ENCODE data around the gene FIGNL1. TPM values are rescaled to one million over a fixed set of nuclear protein-coding genes. Genes with fewer than 3 reads are reported as not detected.

Gene FIGNL1
- total and polyA plus RNA-seq, 7 donors: 0.60 to 8.6 (median 6.9) TPM

- Histone ChIP-seq H3K9me3 (no peaks in the 10 kb centered on the region), H3K4me1 (no peaks in the 10 kb centered on the region), H3K27me3 (no peaks in the 10 kb centered on the region), H3K4me3 (no peak overlapping the region), H3K27ac (no peak overlapping the region), H3K36me3 (no peaks in the 10 kb centered on the region)
- intact Hi-C loops (cut with DNase I): loop anchor here (5.0 kb wide), 2 partner anchors 274 to 324 kb away; partner anchors contain the start of gene ZPBP
- DNase-seq: no peak
- TF ChIP-seq POLR2AphosphoS5 (IDR thresholded peaks at IDR 0.05) (no peak), EP300 (IDR thresholded peaks at IDR 0.05) (no peak), CTCF (IDR thresholded peaks at IDR 0.05) (no peak), POLR2A (IDR thresholded peaks at IDR 0.05) (no peak)
- WGBS, 2 donors: 60 to 71% methylated on average over 7 of the region's 7 CpGs
Measured at GRCh38 chr7:50416527-50417182, 33.5 kb downstream of the FIGNL1 start.

GRCh38 chr7:50415844-50416364 lies 34.2 kb downstream of the FIGNL1 start:
- WGBS, 2 donors: 58 to 60% methylated on average over 6 of the region's 6 CpGs
- TF ChIP-seq CTCF (IDR thresholded peaks at IDR 0.05) (no peak), POLR2AphosphoS5 (IDR thresholded peaks at IDR 0.05) (no peak), POLR2A (IDR thresholded peaks at IDR 0.05) (no peak), EP300 (IDR thresholded peaks at IDR 0.05) (no peak)
- no peaks in the 10 kb centered on the region for H3K36me3 ChIP-seq
- no peaks in the 10 kb centered on the region for H3K4me1 ChIP-seq
- H3K27me3 ChIP-seq: no peaks in the 10 kb centered on the region
- no peak overlapping the region for H3K4me3 ChIP-seq
- no peak for DNase-seq
- no peaks in the 10 kb centered on the region for H3K9me3 ChIP-seq
- intact Hi-C loops (cut with DNase I): loop anchor here (5.0 kb wide), 2 partner anchors 274 to 324 kb away; partner anchors contain the start of gene ZPBP
- no peak overlapping the region for H3K27ac ChIP-seq

- Histone ChIP-seq H3K9me3 (no peaks in the 10 kb centered on the region), H3K27ac (no peak overlapping the region), H3K36me3 (no peaks in the 10 kb centered on the region), H3K4me1 (no peaks in the 10 kb centered on the region), H3K27me3 (no peaks in the 10 kb centered on the region), H3K4me3 (no peak overlapping the region)
- no peak for DNase-seq
- TF ChIP-seq EP300 (IDR thresholded peaks at IDR 0.05) (no peak), CTCF (IDR thresholded peaks at IDR 0.05) (no peak), POLR2AphosphoS5 (IDR thresholded peaks at IDR 0.05) (no peak), POLR2A (IDR thresholded peaks at IDR 0.05) (no peak)
- intact Hi-C loops (cut with DNase I): no loop called here
- 93% methylated on average over 7 of the region's 7 CpGs for WGBS, 2 donors
Measured at GRCh38 chr7:50413561-50413960, 36.6 kb downstream of the FIGNL1 start.

- Histone ChIP-seq H3K4me1 (no peaks in the 10 kb centered on the region), H3K9me3 (no peaks in the 10 kb centered on the region), H3K27ac (no peak overlapping the region), H3K36me3 (no peaks in the 10 kb centered on the region), H3K4me3 (no peak overlapping the region), H3K27me3 (no peaks in the 10 kb centered on the region)
- no peak for TF ChIP-seq CTCF (IDR thresholded peaks at IDR 0.05)
- no peak for TF ChIP-seq POLR2A (IDR thresholded peaks at IDR 0.05)
- TF ChIP-seq EP300 (IDR thresholded peaks at IDR 0.05): no peak
- no peak for TF ChIP-seq POLR2AphosphoS5 (IDR thresholded peaks at IDR 0.05)
- intact Hi-C loops (cut with DNase I): no loop called here
- 60 to 61% methylated on average over 4 of the region's 4 CpGs for WGBS, 2 donors
- no peak for DNase-seq
Measured at GRCh38 chr7:50412973-50413372, 37.2 kb downstream of the FIGNL1 start.
